GM13976 (cell line): ENCODE data around the gene CA9.

ENCODE experiments used
- DNase-seq: peaks from one replicate; pipeline ENCODE4 v3.0.0; 2012; ENCODE audit warnings: low spot score
- CTCF ChIP-seq: IDR thresholded peaks from 2 replicates; pipeline ENCODE4 v1.5.1; 2012; ENCODE audit warnings: borderline replicate concordance, mild to moderate bottlenecking; ENCODE audit not compliant: insufficient read depth; ENCODE audit errors: extremely low read depth, missing control alignments, control extremely low read depth
- in situ Hi-C: fragments of 300-500 bp; cut with MboI; formaldehyde crosslinking; loops from one replicate; pipeline ENCODE4 v1.12.0; 2022; ENCODE audit warnings: low sequenced_read_pairs, mixed read lengths, inconsistent platforms; ENCODE audit not compliant: unreplicated experiment

CA9 gene

DNA sequence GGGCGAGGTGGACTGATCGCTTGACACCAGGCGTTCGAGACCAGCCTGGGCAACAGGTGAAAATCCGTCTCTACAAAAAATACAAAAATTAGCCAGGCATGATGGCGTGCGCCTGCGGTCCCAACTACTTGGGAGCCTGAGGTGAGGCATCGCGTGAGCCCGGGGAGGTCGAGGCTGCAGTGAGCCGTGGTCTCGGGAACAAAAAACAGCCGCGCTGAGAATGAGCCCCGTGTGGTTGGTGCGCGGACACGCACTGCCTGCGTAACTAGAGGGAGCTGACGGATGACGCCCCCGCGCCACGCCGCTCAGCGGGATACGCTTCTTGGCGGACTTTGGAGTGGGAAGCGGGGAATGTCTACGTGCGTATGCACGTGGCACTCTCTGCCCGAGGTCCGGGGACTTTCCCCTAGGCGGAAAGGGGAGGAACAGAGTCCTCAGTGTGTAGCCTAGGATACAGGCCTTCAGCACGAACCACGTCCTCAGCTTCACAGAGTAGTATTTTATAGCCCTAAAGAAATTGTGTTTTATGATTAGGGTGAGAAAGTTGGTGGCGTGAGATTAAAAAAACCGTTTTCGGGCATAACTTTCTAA lies 16.1 kb upstream of the CA9 start, which contains the start of gene RMRP:
TSS of gene RMRP (minus strand) at position 474 of the 591 bp plus-strand sequence.
- TF ChIP-seq CTCF = no peak
- in situ Hi-C loops = no loop called here
- peak; percentile 93 for DNase-seq

GRCh38 chr9:35658137-35658967 lies 15.4 kb upstream of the CA9 start, which contains the start of gene CCDC107:
TSS of gene CCDC107 (plus strand) at chr9:35658292. CDS start at chr9:35658380, 88 bp downstream.
- peak; percentile 97 for DNase-seq
- in situ Hi-C loops = no loop called here

DNA sequence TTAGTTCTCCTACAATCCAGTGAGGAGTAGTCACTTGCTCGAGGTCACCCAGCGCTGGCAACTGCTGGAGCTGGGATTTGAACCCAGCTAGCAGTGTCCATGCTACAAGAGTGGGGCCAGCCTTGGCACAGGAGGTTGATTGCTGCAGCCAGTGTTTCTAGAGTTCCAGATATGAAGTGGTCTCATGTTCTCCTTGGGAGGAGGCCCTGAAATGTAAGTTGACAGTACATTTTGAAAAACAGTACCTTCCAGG lies 14.8 kb upstream of the CA9 start:
- DNase-seq = no peak
- in situ Hi-C loops = no loop called here
- no peak for TF ChIP-seq CTCF

More at GRCh38 chr9:35658137-35658967, 15.4 kb upstream of the CA9 start, which contains the start of gene CCDC107:
- TF ChIP-seq CTCF = peak; percentile 65

DNA sequence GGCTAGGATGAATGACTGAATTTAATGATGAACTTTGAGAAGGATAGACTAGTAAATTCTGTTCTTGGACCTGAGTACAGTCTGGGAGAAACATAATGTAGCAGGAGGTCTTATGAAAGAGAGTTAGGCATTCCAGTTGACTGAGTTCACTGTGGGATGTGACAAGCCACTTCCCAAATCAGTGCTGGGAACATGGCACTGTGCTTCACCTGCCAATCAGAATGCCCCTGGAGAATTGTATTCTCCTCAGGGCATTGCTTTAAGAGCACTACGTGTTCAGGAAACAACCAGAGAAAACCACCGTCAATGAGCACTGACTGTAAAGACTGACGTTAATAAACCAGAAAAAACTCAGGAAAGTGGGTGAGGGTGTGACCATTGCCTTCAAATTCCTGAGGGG lies 14.4 kb upstream of the CA9 start:
- TF ChIP-seq CTCF = no peak
- in situ Hi-C loops = no loop called here
- DNase-seq = no peak

GRCh38 chr9:35660966-35661415 lies 12.7 kb upstream of the CA9 start:
- no peak for DNase-seq
- TF ChIP-seq CTCF = peak; percentile 25
- in situ Hi-C loops = no loop called here

GRCh38 chr9:35661756-35662350 lies 11.9 kb upstream of the CA9 start:
- in situ Hi-C loops = no loop called here
- no peak for DNase-seq
- TF ChIP-seq CTCF = no peak
